ENCODE data around the gene FZD10.

FZD10 gene

DNA sequence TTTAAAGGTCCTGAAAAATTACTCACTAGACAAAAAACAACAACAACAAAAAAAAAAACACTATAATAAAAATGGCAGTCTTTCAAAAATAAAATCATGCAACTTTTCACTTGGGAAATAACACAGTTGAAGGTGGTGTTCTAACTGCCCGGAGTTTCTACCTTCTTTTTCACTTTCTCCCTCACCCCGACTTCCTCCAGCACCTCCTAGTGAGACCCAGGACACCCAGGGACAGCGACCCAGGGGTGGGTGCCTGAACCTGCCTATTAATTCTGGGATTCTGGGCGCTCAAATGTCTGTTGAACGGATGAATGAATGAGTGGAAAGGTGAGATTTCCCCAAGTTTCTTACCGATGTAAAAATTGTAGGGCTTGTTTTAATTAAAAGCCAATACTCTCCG, 2.0 kb upstream of the FZD10 start:
- no peak overlapping the region for H2AFZ ChIP-seq (ENCODE audit: low read length)
- no peak overlapping the region for H3K9ac ChIP-seq (ENCODE audit: low read length)
- no peak overlapping the region for H3K27ac ChIP-seq (ENCODE audit: low read length)
- no peak overlapping the region for H3K4me3 ChIP-seq (ENCODE audit: low read length)
- H3K4me2 ChIP-seq (ENCODE audit: low read depth, low read length), result no peak overlapping the region
- no peaks in the 10 kb centered on the region for H4K20me1 ChIP-seq (ENCODE audit: insufficient read depth, low read length)
- no peak for DNase-seq
- no peaks in the 10 kb centered on the region for H3K4me1 ChIP-seq (ENCODE audit: low read length)
- TF ChIP-seq EZH2phosphoT487 (IDR thresholded peaks at IDR 0.05; ENCODE audit: low read length), result no peak
- TF ChIP-seq CTCF (IDR thresholded peaks at IDR 0.05; ENCODE audit: low read length), result no peak
- TF ChIP-seq EZH2 (optimal IDR thresholded peaks at IDR 0.05; ENCODE audit: low read depth, low read length), result no peak
- H3K79me2 ChIP-seq (ENCODE audit: low read length), result no peaks in the 10 kb centered on the region
- H3K9me2 ChIP-seq (replicated peaks; ENCODE audit: insufficient read depth, low read length), result no peaks in the 10 kb centered on the region
- H3K36me3 ChIP-seq (replicated peaks; ENCODE audit: insufficient read depth, low read length), result no peaks in the 10 kb centered on the region
- H3K27me3 ChIP-seq (replicated peaks; ENCODE audit: insufficient read depth, low read length), result no peaks in the 10 kb centered on the region
- H3K9me3 ChIP-seq (replicated peaks; ENCODE audit: insufficient read depth, low read length), result no peaks in the 10 kb centered on the region
- no peaks in the 10 kb centered on the region for H3F3A ChIP-seq (ENCODE audit: insufficient read depth, low read length)

GRCh38 chr12:130160711-130161231, 1.5 kb upstream of the FZD10 start:
- no peak overlapping the region for H3K4me3 ChIP-seq (ENCODE audit: low read length)

GRCh38 chr12:130161261-130162243, 712 bp upstream of the FZD10 start:
- H3K4me3 ChIP-seq (ENCODE audit: low read length), result no peak overlapping the region
- H3K9me3 ChIP-seq (replicated peaks; ENCODE audit: insufficient read depth, low read length), result no peaks in the 10 kb centered on the region

More at GRCh38 chr12:130160711-130161231, 1.5 kb upstream of the FZD10 start:
- H3F3A ChIP-seq (ENCODE audit: insufficient read depth, low read length), result no peaks in the 10 kb centered on the region
- H3K4me2 ChIP-seq (ENCODE audit: low read depth, low read length), result no peak overlapping the region
- H3K4me1 ChIP-seq (ENCODE audit: low read length), result no peaks in the 10 kb centered on the region
- H3K36me3 ChIP-seq (replicated peaks; ENCODE audit: insufficient read depth, low read length), result no peaks in the 10 kb centered on the region
- no peaks in the 10 kb centered on the region for H3K9me3 ChIP-seq (replicated peaks; ENCODE audit: insufficient read depth, low read length)
- no peak for TF ChIP-seq CTCF (IDR thresholded peaks at IDR 0.05; ENCODE audit: low read length)
- no peak for TF ChIP-seq EZH2 (optimal IDR thresholded peaks at IDR 0.05; ENCODE audit: low read depth, low read length)
- TF ChIP-seq EZH2phosphoT487 (IDR thresholded peaks at IDR 0.05; ENCODE audit: low read length), result no peak
- no peak for DNase-seq
- no peak overlapping the region for H2AFZ ChIP-seq (ENCODE audit: low read length)
- no peaks in the 10 kb centered on the region for H4K20me1 ChIP-seq (ENCODE audit: insufficient read depth, low read length)
- H3K9me2 ChIP-seq (replicated peaks; ENCODE audit: insufficient read depth, low read length), result no peaks in the 10 kb centered on the region
- no peak overlapping the region for H3K27ac ChIP-seq (ENCODE audit: low read length)
- H3K9ac ChIP-seq (ENCODE audit: low read length), result no peak overlapping the region
- no peaks in the 10 kb centered on the region for H3K27me3 ChIP-seq (replicated peaks; ENCODE audit: insufficient read depth, low read length)
- H3K79me2 ChIP-seq (ENCODE audit: low read length), result no peaks in the 10 kb centered on the region

More at GRCh38 chr12:130161261-130162243, 712 bp upstream of the FZD10 start:
- TF ChIP-seq EZH2 (optimal IDR thresholded peaks at IDR 0.05; ENCODE audit: low read depth, low read length), result no peak
- TF ChIP-seq EZH2phosphoT487 (IDR thresholded peaks at IDR 0.05; ENCODE audit: low read length), result no peak
- no peak for TF ChIP-seq CTCF (IDR thresholded peaks at IDR 0.05; ENCODE audit: low read length)
- Histone ChIP-seq H3K9ac (ENCODE audit: low read length) (no peak overlapping the region), H3K36me3 (replicated peaks; ENCODE audit: insufficient read depth, low read length) (no peaks in the 10 kb centered on the region), H3K4me1 (ENCODE audit: low read length) (no peaks in the 10 kb centered on the region), H3K27me3 (replicated peaks; ENCODE audit: insufficient read depth, low read length) (no peaks in the 10 kb centered on the region), H3K9me2 (replicated peaks; ENCODE audit: insufficient read depth, low read length) (no peaks in the 10 kb centered on the region), H2AFZ (ENCODE audit: low read length) (no peak overlapping the region), H3K79me2 (ENCODE audit: low read length) (no peaks in the 10 kb centered on the region), H3K4me2 (ENCODE audit: low read depth, low read length) (no peak overlapping the region), H3K27ac (ENCODE audit: low read length) (no peak overlapping the region), H3F3A (ENCODE audit: insufficient read depth, low read length) (no peaks in the 10 kb centered on the region), H4K20me1 (ENCODE audit: insufficient read depth, low read length) (no peaks in the 10 kb centered on the region)
- DNase-seq, result no peak

Data from MM.1S (cell line).